Measurements from ENCODE around the gene APOBEC3G. TPM values are rescaled to one million over a fixed set of nuclear protein-coding genes. Genes with fewer than 3 reads are reported as not detected.
"Not testable (repeated sequence)": the region's sequence is repeated elsewhere in the genome, so short reads cannot be mapped to it uniquely, and the experiment has no call there.

Gene APOBEC3G
- total and polyA plus RNA-seq, 2 donors (not counting 1 experiment from before 2014, with no cell fraction given), result 14.3 to 22.1 TPM

DNA sequence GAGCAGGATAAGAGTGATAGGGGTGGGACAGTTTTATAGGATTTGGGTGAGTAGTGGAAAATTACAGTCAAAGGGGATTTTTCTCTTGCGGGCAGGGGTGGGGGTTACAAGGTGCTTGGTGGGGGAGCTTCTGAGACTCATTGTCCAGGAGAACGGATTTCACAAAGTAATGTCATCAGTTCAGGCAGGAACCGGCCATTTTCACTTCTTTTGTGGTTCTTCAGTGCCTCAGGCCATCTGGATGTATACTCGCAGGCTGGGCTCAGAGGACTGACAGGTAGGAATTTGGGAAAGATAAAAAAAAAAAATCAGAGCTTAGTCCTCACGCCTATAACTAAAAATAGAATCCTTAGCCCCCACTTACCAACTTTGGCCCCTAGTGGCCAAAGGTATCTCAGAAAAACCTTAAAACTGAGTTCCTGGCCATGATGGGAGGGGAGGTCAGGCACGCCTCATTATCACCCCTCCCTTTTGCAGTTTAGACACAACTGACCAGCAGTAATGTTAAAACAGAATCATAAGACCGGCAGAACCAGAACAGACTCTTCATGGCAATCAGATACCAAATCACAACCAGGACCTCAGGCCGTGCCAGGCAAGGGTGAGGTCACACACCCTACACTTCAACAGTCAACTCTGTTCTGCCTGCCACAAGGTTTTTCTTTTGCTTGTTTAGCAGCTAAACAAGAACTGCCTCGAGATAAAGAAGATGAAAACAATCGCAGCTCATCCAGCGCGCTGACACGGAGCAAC is 8.9 kb upstream of the APOBEC3G start:
- no peaks in the 10 kb centered on the region for H3K9me3 ChIP-seq (ENCODE audit: control insufficient read depth, insufficient read depth, low read depth, low read length)
- H4K20me1 ChIP-seq (ENCODE audit: control insufficient read depth, extremely low read depth, insufficient read depth, low read length), result no peaks in the 10 kb centered on the region
- H3K9ac ChIP-seq (ENCODE audit: insufficient read depth, low read length), result no peak overlapping the region
- no peak for DNase-seq (ENCODE audit: low read depth in 2 of 2)
- H3K79me2 ChIP-seq (ENCODE audit: control insufficient read depth, insufficient read depth, low read length), result no peaks in the 10 kb centered on the region
- H3K4me1 ChIP-seq (ENCODE audit: control insufficient read depth, extremely low read depth, insufficient read depth, low read length), result no peaks in the 10 kb centered on the region
- H3K4me2 ChIP-seq (ENCODE audit: extremely low read depth, insufficient read depth, low read length), result no peak overlapping the region
- H3K27me3 ChIP-seq (ENCODE audit: control insufficient read depth, insufficient read depth, low read length), result peaks cover 5% of the 10 kb centered on the region
- no peak overlapping the region for H3K27ac ChIP-seq (ENCODE audit: insufficient read depth, low read length)
- no peaks in the 10 kb centered on the region for H3K36me3 ChIP-seq (ENCODE audit: control insufficient read depth, insufficient read depth, low read length)
- no peak overlapping the region for H3K4me3 ChIP-seq (replicated peaks in 1 of 4; ENCODE audit: control extremely low read depth in 1 of 4, insufficient read depth in 1 of 4, low read depth in 3 of 4, low read length in 4 of 4)
- TF ChIP-seq, protein P1, sequence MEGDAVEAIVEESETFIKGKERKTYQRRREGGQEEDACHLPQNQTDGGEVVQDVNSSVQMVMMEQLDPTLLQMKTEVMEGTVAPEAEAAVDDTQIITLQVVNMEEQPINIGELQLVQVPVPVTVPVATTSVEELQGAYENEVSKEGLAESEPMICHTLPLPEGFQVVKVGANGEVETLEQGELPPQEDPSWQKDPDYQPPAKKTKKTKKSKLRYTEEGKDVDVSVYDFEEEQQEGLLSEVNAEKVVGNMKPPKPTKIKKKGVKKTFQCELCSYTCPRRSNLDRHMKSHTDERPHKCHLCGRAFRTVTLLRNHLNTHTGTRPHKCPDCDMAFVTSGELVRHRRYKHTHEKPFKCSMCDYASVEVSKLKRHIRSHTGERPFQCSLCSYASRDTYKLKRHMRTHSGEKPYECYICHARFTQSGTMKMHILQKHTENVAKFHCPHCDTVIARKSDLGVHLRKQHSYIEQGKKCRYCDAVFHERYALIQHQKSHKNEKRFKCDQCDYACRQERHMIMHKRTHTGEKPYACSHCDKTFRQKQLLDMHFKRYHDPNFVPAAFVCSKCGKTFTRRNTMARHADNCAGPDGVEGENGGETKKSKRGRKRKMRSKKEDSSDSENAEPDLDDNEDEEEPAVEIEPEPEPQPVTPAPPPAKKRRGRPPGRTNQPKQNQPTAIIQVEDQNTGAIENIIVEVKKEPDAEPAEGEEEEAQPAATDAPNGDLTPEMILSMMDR (conservative IDR thresholded peaks at IDR 0.05 in 1 of 2, IDR thresholded peaks at IDR 0.05 in 1 of 2; ENCODE audit: low read depth in 1 of 2, low read length in 2 of 2), result no peak
- TF ChIP-seq EZH2 (IDR thresholded peaks at IDR 0.05; ENCODE audit: low read length, missing control alignments), result no peak
- H2AFZ ChIP-seq (ENCODE audit: low read length), result no peak overlapping the region

DNA sequence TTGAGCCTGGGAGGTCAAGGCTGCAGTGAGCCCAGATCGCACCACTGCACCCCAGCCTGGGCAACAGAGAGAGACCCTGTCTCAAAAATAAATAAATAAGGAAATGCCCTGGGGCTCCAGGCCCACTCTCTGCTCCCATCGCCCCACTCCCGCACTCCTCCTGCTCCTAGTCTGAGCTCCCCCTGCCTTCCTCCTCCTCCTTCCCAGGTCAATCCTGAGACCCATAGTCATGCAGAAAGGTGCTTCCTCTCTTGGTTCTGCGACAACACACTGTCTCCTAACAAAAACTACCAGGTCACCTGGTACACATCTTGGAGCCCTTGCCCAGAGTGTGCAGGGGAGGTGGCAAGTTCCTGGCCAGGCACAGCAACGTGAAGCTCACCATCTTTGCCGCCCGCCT is 6.9 kb upstream of the APOBEC3G start:
- Histone ChIP-seq H3K4me2 (ENCODE audit: extremely low read depth, insufficient read depth, low read length) (no peak overlapping the region), H3K36me3 (ENCODE audit: control insufficient read depth, insufficient read depth, low read length) (no peaks in the 10 kb centered on the region), H3K79me2 (ENCODE audit: control insufficient read depth, insufficient read depth, low read length) (no peaks in the 10 kb centered on the region), H4K20me1 (ENCODE audit: control insufficient read depth, extremely low read depth, insufficient read depth, low read length) (no peaks in the 10 kb centered on the region), H3K9ac (ENCODE audit: insufficient read depth, low read length) (no peak overlapping the region), H2AFZ (ENCODE audit: low read length) (no peak overlapping the region), H3K4me1 (ENCODE audit: control insufficient read depth, extremely low read depth, insufficient read depth, low read length) (no peaks in the 10 kb centered on the region), H3K4me3 (replicated peaks in 1 of 4; ENCODE audit: control extremely low read depth in 1 of 4, insufficient read depth in 1 of 4, low read depth in 3 of 4, low read length in 4 of 4) (no peak overlapping the region), H3K27ac (ENCODE audit: insufficient read depth, low read length) (no peak overlapping the region), H3K27me3 (ENCODE audit: control insufficient read depth, insufficient read depth, low read length) (peaks cover 5% of the 10 kb centered on the region), H3K9me3 (ENCODE audit: control insufficient read depth, insufficient read depth, low read depth, low read length) (no peaks in the 10 kb centered on the region)
- DNase-seq (ENCODE audit: low read depth in 2 of 2), result no peak
- TF ChIP-seq EZH2 (IDR thresholded peaks at IDR 0.05; ENCODE audit: low read length, missing control alignments), result no peak
- TF ChIP-seq, protein P1 (conservative IDR thresholded peaks at IDR 0.05 in 1 of 2, IDR thresholded peaks at IDR 0.05 in 1 of 2; ENCODE audit: low read depth in 1 of 2, low read length in 2 of 2), result no peak

DNA sequence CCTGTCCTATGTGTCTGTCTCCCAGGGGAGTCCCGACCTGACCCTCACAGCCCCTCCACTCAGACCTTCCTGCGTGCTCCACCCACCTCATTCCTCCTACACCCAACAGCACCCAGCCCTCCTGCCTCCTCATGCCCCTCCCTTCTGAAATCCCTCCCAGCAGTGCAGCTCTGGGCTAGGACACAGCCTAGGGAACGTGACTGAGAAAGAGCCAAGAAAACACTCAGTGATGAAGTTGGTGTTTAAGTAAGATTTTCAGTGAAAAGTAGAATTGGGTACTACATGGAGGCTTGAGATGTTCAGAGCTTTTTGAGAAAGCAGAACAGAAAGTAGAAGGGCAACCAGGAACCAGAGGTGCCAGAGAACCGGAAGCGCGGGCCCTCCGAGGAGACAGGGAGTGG is 4.5 kb upstream of the APOBEC3G start:
- H3K9ac ChIP-seq (ENCODE audit: insufficient read depth, low read length); H3K4me3 ChIP-seq (replicated peaks in 1 of 4; ENCODE audit: control extremely low read depth in 1 of 4, insufficient read depth in 1 of 4, low read depth in 3 of 4, low read length in 4 of 4); H3K4me1 ChIP-seq (ENCODE audit: control insufficient read depth, extremely low read depth, insufficient read depth, low read length); H3K79me2 ChIP-seq (ENCODE audit: control insufficient read depth, insufficient read depth, low read length); H3K9me3 ChIP-seq (ENCODE audit: control insufficient read depth, insufficient read depth, low read depth, low read length); DNase-seq (ENCODE audit: low read depth in 2 of 2); H2AFZ ChIP-seq (ENCODE audit: low read length); H3K36me3 ChIP-seq (ENCODE audit: control insufficient read depth, insufficient read depth, low read length); H3K27ac ChIP-seq (ENCODE audit: insufficient read depth, low read length); H3K4me2 ChIP-seq (ENCODE audit: extremely low read depth, insufficient read depth, low read length); H3K27me3 ChIP-seq (ENCODE audit: control insufficient read depth, insufficient read depth, low read length); H4K20me1 ChIP-seq (ENCODE audit: control insufficient read depth, extremely low read depth, insufficient read depth, low read length): not testable (repeated sequence)
